ELR (cell line): ENCODE data around the gene CD69.

Experiments used
- DNase-seq: peaks from one replicate; pipeline ENCODE4 v3.0.0-alpha.2; 2015; ENCODE audit warnings: low read depth

Gene CD69

DNA sequence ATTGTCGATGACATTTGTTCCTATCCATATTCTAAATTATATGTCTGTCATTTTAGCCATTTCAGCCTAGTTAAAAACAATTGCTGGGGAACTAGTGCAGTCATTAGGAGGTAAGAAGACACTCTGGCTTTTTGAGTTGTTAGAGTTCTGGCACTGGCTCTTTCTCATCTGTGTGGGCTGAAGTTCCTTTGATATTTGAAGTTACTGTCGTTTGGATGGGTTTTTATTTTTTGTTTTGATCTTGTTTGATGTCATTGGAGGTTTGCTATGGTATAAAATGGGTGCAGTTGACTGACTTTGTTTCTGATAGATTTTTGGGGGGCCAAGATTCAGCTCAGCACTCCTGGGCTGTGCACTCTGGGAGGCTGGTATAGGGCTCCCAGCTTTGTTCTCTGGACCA is 20.7 kb upstream of the CD69 start:
- DNase-seq, result no peak

DNA sequence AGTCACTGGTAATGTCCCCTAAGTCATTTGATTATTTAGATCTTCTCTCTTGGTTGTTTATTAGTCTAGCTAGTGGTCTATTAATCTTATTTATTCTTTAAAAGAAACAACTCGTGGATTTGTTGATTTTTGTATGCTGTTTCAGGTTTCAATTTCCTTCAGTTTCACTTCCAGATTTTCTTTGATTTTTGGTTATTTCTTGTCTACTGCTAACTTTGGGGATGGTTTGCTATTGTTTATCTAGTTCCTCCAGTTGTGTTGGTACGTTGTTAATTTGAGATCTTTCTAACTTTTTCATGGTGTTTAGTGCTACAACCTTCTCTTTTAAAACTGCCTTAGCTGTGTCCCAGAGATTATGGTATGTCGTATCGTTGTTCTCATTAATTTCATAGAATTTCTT is 18.5 kb upstream of the CD69 start:
- no peak for DNase-seq

DNA sequence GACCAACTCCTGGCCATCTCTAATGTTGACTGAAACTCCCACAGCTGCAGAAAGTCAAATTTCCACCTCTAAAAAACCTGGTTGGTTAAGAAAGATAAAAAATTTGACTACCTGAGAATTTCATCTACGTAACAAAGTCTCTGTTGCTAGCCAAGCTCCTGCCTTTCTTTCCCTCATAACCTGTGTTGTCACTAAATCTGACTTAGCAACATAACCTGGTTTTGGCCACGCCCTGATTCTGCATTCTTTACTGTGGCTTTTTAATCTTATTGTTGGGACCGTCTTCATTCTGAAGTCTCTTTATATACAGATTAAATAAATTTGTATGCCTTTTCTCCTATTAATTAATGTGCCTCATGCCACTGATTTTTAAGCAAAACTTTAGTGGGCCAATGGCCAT is 16.1 kb upstream of the CD69 start:
- no peak for DNase-seq

DNA sequence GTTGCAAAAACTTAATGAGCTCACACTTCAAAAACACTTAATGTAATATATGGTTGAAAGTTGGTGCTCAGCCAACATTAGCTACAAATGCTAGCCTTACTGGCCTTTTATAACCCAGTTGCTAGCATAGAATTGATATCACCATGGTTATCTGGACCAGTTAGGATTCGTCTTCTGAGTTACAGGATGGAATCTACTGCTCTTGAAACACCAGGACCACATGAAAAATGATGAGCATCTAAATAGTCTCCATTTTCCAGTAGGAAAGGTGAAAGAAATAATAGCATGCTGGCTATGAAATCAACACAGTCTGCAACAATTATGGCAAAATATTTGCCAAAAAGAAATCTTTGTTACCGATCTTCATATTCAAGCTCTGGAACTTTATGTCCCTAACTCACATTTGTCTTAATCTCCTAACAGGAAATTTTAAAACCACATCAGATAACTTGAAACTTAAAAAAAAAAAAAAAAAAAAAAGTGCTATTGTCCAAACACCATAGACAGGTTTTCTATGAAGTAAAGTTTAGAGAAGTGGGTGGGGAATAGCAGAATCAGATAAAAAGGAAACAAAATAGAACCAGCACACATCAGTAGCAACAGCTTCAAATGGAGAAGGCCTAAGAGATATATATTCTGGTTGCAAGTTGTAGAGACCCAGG is 12.6 kb upstream of the CD69 start:
- DNase-seq, result no peak

DNA sequence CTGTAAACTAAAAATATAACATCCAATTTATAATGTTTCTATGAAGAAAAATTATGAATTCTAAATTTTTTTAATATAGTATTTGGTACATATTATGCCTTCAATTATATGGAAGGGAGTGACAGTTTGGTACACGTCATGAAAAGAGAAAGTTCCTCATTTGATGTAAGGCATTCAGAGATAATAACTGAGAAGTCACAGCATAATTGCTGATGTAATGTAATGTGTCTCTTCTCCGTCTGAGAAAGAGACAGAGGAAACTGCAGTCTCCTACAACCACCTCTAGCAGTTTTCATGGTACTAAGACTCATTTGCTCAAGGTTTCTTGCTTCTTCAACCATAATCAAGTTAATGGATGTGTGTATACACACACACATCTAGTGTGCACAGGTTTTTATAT is 2.3 kb upstream of the CD69 start:
- no peak for DNase-seq

DNA sequence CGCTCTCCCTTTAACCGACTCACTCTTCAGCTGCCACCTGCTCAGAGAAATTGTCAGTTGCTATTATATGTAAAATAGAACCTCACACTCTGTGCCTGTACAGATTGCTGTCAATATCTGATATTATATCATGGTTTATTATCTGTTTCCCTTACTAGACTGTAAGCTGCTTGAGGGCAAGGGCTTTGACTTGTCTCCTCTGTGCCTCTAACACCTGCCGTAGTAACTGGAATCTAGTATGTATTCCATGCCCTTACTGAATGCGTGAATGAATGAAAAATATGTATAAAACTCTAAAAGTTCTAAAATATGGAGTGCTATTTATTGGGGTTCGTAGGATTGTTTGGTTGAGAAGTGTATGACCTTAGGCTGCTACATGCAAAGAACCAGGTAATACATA is 1.7 kb upstream of the CD69 start:
- no peak for DNase-seq

DNA sequence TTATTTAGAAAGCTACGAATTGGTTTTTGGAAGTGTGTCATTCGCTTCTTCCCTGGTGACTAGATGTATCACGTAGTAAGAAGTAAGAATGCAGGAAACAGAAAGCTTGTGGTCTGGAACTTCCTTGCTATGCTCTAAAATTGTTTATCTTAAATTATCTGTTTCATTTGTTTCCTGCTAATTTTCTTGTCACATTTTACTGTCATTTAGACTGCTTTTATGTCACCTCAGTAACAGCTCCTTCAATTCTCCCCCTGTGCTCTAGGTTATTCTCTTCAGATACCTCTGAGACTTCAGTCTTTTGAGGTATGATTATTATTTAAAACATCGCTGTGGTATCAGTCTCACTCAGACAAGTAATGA is 699 bp upstream of the CD69 start:
- peak; percentile 66 for DNase-seq

DNA sequence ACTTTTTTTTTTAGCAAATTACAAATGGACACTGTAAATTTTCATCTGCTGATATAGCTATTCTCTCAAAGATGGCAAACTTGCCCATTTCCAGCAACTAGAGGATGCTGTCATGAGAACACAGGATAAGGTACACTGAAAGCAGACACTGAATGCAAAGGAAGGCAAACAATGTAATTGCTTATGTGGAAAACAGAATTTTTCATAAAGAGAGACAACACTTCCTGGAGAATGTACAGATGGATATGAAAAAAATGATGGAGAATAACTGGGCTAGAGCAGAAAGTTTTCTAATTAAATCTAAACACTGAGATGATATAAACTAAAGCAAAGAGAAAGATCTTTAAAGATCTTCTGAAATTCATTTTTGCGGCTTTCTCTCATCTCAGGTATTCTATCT is 581 bp downstream of the CD69 start:
- DNase-seq, result no peak

DNA sequence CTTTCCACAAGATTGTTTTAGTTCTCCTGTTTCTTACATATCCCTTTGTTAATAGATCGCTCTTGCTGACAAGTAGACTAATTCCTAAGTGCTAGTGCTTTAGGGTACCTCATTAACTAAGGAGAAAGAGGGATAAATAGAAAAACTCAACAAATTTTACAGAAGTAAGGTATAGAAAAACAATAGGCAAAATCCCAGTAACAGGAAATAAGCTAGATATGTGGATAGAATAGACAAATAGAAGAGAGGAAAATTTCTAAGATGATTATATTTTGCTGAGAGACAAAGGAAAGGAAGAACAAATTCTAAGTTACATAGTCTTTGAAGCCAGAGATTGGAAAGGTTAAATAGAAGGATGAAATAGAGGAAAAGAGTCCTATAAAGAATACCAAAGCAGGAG is 1.0 kb downstream of the CD69 start:
- no peak for DNase-seq

DNA sequence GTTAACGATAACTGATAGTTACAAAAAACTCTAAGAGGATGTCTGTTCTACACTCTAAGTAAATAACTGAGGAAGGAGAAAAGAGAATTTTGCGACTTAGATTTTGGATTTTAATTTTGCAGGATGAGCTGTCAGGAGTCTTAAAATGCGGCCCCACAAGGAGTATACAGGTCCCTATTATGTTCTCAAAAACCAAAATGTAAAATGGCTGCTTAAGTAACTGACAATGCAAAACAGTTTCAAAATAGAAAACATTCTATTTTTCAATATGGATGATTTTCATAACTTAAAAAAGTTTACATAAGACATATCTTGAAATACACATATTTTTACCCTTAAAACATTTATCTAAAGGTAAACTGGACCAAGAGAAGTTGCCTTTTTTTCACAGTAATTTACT is 2.6 kb downstream of the CD69 start:
- no peak for DNase-seq

DNA sequence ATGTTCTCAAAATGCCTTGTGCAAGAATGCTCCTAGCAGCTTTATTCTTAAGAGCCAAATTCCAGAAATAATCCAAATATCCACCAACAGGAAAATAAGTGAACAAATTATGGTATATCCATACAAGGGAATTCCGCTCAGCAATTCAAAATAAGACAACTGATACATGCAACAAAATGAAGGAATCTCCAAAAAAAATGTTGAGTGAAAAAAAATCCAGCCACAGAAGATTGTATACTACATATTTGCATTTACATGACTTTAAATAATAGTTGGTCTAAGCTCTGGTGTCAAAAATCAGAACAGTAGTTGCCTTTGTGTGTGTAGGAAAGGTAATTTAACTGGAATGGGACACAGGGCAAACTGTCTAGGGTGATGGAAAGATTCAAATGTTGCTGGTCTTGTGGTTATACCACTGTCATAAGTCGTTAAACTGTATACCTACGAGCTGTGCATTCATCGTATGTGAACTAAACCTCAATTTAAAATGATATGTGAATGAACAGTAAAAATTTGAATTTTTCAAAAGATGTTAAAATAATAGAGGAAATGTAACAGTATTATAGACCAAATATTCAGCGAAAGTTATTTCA is 3.2 kb downstream of the CD69 start:
- DNase-seq, result no peak

DNA sequence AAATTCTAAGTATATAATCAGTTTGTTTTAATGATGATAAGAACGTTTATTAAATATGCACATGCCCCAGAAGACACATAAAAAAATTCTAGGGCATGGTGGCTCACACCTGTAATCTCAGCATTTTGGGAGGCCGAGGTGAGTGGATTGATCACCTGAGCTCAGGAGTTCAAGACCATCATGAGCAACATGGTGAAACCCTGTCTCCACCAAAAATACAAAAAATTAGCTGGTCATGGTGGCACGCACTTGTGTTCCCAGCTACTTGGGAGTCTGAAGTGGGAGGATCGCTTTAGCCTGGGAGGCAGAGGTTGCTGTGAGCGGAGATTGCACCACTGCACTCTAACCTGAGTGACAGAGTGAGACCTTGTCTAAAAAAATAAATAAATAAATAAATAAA is 4.0 kb downstream of the CD69 start:
- no peak for DNase-seq

DNA sequence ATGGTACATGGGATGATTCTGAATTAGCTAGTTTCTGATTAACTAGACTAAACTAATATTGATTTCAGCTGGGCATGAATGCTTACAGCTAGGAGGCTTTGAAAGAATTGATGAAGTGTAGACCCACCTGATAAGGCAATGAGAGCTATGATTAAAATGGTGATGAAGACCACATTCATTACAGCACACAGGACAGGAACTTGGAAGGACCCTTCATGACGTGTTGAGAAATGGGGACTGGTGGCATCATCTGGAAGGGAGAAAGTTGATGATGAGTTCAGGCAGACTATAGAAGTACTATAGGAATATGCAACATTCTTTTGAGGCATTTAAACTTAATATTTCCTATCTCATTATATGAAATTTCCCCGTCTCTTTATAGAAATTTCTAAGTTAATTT is 4.5 kb downstream of the CD69 start:
- DNase-seq, result no peak

DNA sequence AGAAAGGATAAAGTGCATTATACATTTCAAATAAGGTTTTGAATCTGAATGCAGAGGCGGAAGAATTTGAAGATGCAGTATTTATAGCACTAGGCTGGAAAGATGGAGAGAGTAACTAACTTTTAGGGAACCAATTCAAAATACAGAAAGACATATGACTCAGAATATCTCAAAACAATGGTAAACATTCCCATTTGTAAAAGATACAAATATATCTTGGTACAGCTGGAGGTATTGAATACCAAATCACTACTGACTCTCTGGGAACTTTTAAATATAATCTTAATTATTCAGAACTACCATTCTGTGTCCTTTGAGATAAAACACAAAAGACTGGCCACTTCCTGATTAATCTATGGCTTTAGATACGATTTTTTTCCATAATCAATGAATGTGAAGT is 5.1 kb downstream of the CD69 start:
- no peak for DNase-seq

DNA sequence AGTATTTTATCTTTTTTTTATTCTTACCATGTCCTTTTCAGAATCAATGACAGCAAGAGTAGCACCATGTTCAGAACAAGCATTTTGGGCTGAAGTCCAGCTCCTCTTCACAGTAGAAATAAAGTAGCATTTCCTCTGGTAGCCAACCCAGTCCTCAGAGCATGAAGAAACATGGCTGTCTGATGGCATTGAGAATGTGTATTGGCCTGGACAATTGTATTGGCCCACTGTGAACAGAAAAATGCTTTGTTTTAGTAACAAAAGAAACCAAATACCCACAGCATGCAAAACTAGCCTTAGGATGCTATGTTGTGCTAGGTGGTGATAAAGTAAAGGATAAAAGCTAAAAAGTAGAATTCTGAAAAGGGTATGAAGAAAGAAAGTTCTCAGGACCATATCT is 5.7 kb downstream of the CD69 start:
- no peak for DNase-seq

DNA sequence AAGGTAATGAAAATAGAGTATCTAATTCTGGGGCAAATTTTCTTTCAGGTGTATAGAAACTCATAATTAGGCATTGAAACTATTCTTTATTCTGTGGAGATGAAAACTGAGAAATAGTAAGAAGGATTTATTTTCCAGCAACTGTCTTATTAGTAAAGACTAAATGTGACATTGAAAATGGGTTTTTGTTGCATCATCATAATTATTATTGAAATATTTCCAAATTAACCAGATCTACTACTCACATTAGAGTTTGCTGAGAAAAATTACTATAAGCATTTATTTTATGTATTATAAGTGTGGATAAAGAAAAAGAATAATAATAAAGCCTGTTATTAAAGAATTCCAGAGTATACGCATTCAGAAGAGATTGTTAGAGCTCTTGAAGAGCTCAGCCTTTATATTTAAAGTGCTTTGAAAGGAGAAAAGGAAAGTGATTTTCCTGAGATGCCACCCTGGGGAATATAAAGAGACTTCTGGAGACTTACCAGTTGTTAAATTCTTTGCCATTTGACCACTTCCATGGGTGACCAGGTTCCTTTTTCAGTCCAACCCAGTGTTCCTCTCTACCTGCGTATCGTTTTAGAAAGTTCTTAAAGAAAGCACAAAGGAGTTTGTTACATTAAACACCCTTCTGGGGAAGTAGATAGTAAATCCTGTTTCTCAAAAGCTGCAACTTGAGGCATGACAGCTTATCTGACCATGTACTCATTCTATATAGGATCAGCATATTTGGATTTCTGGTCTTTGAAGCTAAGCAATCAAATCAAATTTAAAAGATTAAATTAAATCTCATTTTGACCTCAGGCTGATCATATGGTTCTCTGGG is 6.4 kb downstream of the CD69 start:
- DNase-seq, result no peak

DNA sequence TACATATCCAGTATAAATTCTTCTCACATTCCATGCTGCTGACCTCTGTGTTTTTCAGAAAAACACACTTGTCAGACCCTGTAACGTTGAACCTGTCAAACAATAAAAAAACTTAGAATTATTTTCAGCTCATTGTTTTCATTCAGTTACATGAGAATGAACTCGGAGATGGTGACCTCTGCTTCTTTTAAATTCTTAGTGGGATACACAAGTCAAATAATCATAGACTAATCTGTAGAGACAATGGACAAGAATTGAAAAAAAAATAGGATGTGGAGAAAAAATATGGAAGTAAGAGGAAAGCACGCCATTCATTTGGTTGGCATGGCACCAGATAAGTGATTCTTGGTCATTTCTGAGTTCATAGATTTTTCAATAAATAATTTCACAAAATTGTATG is 7.2 kb downstream of the CD69 start:
- no peak for DNase-seq

DNA sequence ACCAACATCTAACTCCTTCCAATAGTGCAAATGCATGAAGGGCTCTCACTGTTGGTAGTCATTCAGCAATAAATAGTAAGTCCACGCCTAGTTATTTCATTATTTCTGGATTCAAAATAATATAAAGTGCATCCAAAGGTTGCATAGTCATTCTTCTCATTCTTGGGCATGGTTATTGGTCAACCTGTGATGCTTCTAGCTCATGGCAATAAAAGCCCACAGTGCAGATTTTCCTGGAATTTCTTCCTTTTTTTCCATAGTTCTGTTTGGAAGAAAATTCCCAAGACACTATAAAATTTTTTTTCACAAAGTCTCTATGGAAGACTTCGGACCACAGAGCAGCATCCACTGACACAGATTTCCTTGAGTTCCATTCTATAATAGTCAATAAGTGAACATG is 7.6 kb downstream of the CD69 start:
- DNase-seq, result no peak

DNA sequence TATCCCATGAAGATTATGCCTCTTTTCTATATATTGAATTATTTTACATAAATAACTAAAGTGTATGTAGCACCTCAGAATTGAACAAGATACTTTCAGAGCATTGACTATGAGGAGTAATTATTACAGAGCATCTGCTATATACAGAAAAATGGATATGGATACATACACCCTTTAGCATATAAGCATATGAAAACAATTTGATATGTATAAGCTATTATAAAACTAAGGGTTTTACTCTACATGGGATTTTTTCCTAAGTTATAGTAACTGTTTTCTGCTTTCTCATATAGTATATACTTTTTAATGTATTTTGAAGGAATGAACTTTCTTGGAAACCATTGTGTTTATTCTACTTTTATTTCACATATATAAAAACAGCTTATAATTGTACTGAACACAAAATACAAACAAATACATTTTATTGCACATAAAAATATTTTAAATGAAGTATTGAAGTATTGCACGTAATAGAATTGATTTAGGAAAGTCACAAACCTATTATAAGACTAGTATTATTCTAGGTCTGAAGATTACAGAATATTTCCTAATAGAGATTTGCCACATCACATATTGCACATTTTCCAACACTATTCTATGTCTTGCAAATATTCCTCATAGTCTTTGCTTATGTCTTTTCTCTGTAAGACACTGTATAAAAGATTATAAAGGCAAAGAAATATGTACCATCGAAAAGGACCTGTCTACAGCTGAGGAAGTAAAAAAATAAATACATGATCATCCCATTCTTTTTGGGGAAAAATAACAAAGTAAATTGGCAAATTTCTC is 8.4 kb downstream of the CD69 start:
- no peak for DNase-seq

DNA sequence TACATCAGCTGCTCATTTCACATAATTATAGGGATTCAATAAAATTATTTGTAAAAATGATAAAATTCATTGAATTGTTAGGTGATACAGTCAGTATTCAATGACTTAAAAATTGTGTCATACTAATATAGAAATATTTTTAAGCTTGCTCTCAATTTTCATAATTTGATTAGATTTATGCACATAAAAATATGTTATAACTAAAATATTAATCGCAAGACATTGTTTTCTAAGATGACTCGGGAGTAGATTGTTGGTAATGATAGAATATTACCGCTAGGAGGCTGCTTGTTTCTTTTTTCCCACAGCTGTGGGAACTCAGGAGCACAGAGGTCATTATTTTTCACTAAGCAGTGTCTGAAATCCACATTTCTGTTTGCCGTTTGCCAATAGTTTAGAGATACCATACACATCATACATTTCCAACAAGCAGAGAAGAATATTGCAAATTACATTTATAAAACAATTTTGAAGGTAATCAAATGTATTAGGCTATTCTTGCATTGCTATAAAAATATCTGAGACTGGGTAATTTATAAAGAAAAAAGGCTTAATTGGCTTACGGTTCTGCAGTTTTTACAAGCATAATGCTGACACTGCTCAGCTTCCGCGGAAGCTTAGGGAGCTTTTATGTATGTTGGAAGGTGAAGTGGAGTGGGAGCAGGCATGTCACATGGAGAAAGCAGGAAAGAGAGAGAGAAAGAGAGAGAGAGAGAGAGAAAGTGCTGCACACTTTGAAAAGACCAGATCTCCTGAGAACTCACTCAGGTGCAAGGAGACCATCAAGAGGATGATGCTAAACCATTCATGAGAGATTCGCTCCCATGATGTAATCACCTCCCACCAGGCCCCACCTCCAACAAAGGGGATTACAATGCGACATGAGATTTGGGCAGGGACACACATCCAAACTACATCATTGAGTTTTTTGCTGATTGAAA is 9.2 kb downstream of the CD69 start:
- peak; percentile 76 for DNase-seq
